ENCODE results near the gene SHCBP1L.

The SHCBP1L gene

GRCh38 chr1:182861994-182862393, 91.0 kb downstream of the SHCBP1L start:
- DNase-seq, result no peak
- TF ChIP-seq POLR2A (IDR thresholded peaks at IDR 0.05; ENCODE audit: low read length) (no peak), GATA1 (IDR thresholded peaks at IDR 0.05; ENCODE audit: low read depth, low read length) (no peak)

DNA sequence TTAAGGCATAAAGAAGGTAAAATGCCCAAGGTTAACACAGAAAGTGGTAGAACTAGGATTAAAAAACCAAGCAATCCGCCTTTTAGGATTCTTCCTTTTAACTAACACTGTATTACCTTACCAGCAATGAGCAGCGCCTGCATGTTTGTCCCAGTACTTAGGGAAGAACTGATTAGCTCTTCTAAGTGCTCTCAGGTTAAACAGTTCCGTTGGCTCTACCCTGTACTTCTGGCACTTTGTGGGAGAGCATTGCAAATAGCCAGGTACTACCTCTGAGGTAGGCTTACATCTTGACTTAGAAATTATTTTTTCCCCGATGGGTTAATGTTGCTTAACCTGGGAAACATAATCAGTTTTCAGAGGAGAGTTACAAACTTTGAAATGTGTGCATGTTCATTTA, 92.3 kb downstream of the SHCBP1L start:
- no peak for TF ChIP-seq GATA1 (IDR thresholded peaks at IDR 0.05; ENCODE audit: low read depth, low read length)
- no peak for TF ChIP-seq POLR2A (IDR thresholded peaks at IDR 0.05; ENCODE audit: low read length)
- DNase-seq, result no peak

DNA sequence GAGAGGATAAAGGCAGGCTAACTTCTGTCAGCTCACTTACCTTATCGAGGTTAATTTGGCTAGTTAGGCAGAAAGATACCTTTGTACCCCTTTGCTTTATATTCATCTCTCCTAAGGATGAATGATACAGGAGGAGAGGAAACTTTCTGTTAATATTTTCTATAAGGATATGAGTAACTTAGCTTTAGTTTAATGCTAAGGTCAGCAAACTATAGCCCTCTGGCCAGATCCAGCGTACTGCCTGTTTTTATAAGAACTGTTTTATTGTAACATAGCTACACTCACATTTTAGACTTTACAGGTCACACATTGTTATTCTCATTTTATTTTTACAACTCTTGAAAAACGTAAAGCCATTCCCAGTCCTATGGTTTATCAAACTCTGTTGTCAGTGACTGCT, 95.8 kb downstream of the SHCBP1L start:
- no peak for DNase-seq
- no peak for TF ChIP-seq GATA1 (IDR thresholded peaks at IDR 0.05; ENCODE audit: low read depth, low read length)
- TF ChIP-seq POLR2A (IDR thresholded peaks at IDR 0.05; ENCODE audit: low read length), result no peak

DNA sequence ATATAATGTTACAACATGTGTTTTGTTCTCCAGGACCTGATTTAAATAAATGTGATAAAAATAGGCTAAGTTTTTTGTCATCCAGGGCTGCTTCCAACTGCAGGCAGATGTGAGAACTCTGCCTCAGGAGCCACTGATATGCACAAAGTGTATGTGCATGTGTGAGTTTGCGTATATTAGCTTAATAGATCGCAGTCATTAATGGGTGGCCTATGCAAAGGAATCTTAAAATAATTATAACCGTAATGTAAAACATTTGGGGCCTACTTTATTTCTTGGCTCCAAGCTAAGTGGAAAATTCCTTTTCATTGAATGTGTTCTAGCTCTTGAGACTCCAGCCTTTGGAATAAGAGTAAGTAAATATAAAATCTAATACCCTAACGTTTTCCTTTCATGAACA, 97.1 kb downstream of the SHCBP1L start:
- no peak for DNase-seq
- no peak for TF ChIP-seq GATA1 (IDR thresholded peaks at IDR 0.05; ENCODE audit: low read depth, low read length)
- TF ChIP-seq POLR2A (IDR thresholded peaks at IDR 0.05; ENCODE audit: low read length), result no peak

DNA sequence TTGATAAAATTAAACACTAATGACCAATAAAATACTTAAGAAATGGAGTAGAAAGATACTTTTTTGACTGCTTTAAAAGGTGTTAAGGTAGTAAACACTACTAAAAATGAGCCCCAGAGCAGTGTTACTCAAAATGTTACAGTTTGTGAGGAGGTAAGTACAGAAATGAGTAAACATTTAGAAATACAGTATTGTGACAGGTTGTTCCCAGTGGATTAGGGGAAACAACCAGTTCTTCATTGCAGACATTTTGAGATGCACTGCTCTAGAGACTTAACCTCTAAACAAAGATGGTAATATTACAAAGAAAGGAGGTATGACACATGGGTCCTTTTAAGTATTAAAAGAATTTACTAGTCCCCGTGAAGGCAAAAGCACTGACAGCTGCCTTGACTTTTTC, 101.1 kb downstream of the SHCBP1L start:
- TF ChIP-seq POLR2A (IDR thresholded peaks at IDR 0.05; ENCODE audit: low read length) (no peak), GATA1 (IDR thresholded peaks at IDR 0.05; ENCODE audit: low read depth, low read length) (no peak)
- DNase-seq, result no peak

DNA sequence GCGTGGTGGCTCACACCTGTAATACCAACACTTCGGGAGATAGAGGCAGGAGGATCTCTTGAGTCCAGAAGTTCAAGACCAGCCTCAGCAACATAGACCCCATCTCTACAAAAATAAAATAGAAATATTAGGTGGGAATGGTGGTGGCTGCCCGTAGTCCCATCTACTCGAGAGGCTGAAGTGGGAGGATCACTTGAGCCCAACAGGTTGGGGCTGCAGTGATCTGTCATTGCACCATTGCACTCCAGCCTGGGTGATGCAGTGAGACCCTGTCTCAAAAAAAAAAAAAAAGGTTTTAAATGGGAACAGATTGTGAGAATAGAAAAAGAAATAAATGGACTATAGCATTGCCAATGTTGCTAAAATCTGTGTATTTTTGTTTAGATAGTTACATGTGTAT, 102.6 kb downstream of the SHCBP1L start:
- TF ChIP-seq GATA1 (IDR thresholded peaks at IDR 0.05; ENCODE audit: low read depth, low read length) (no peak), POLR2A (IDR thresholded peaks at IDR 0.05; ENCODE audit: low read length) (no peak)
- no peak for DNase-seq
